GM12875 (cell line): Measurements from ENCODE around the gene CUL3.
"Not testable (repeated sequence)": the region's sequence is repeated elsewhere in the genome, so short reads cannot be mapped to it uniquely, and the experiment has no call there.

Experiments used
- H3K4me3 ChIP-seq: one replicate; pipeline ENCODE4 v1.5.1; 2011; ENCODE audit warnings: low read depth, low read length, control low read depth
- CTCF ChIP-seq: IDR thresholded peaks from 2 replicates; pipeline ENCODE4 v1.5.1; 2011; ENCODE audit warnings: low read depth, mild to moderate bottlenecking, control low read depth, inconsistent platforms, low read length, moderate library complexity, borderline replicate concordance; ENCODE audit not compliant: insufficient read depth

The CUL3 gene

GRCh38 chr2:224611938-224612337 lies 26.8 kb upstream of the CUL3 start:
- peak; percentile 50; the same call in 1 of the 2 replicates for TF ChIP-seq CTCF
- H3K4me3 ChIP-seq = no peak overlapping the region

GRCh38 chr2:224608104-224608503 lies 22.9 kb upstream of the CUL3 start:
- TF ChIP-seq CTCF = no peak
- H3K4me3 ChIP-seq = no peak overlapping the region

- not testable (repeated sequence) for H3K4me3 ChIP-seq
Observed at GRCh38 chr2:224603746-224604500, 18.8 kb upstream of the CUL3 start.

- not testable (repeated sequence) for H3K4me3 ChIP-seq
Observed at GRCh38 chr2:224602778-224603375, 17.7 kb upstream of the CUL3 start.

- H3K4me3 ChIP-seq = no peak overlapping the region
- TF ChIP-seq CTCF = no peak
Observed at GRCh38 chr2:224601923-224602322, 16.8 kb upstream of the CUL3 start.

- no peak for TF ChIP-seq CTCF
- H3K4me3 ChIP-seq = no peak overlapping the region
Observed at GRCh38 chr2:224598678-224599077, 13.5 kb upstream of the CUL3 start.

DNA sequence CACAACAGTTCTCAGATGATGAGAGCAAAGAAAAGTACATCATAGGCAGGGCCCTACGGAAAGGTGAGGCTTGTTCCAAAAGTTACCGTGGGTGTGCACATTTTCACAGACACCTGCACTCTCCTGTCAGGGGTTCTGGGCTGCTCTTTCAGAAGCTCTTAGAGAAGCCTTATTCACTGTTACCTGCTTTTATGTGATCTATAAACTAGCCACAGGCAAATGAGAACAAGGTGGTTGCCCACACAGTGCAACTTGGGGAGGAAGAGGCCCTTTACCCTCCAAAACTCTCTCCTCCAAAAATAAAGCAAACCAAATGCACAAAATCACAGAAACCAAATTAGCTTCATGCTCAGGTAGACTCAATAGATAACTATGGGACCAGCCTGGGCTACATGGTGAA lies 11.1 kb upstream of the CUL3 start:
- TF ChIP-seq CTCF = no peak
- no peak overlapping the region for H3K4me3 ChIP-seq

DNA sequence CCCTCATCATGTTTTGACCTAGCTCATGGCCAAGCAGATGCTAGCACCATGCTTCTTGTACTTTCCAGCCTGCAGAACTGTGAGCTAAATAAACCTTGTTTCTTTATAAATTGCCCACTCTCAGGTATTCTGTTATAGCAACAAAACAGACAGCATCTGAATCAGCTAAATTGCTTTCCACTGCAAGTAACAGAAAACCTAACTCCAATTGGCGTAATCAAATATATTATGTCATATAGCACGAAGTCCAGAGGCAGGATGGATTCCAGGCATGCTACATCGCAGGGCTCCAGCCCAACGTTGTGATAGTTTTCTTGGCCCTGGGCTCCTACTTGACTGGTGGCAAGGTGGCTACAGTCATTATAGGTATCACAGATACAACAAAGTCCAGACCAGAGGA lies 10.4 kb upstream of the CUL3 start:
- no peak overlapping the region for H3K4me3 ChIP-seq
- no peak for TF ChIP-seq CTCF
